GM12878 (cell line): Measurements from ENCODE around the gene CSTA. TPM values are rescaled to one million over a fixed set of nuclear protein-coding genes. Genes with fewer than 3 reads are reported as not detected.

Source experiments
- ASH2L ChIP-seq: fragments of 300-600, 200-600 bp; sonication (generic); IDR thresholded peaks from 2 replicates; pipeline ENCODE4 v1.6.1; 2017; ENCODE audit warnings: low read depth, mild to moderate bottlenecking, borderline replicate concordance
- ATF2 ChIP-seq: IDR thresholded peaks from 2 replicates; pipeline ENCODE4 v1.6.1; 2012; ENCODE audit warnings: low read length, inconsistent platforms
- BCL11A ChIP-seq: IDR thresholded peaks from 2 replicates; pipeline ENCODE4 v1.6.1; 2011; ENCODE audit warnings: low read depth, low read length
- CHD2 ChIP-seq: IDR thresholded peaks from 2 replicates; pipeline ENCODE4 v1.6.1; 2011; ENCODE audit warnings: low read depth, low read length, improper control_type of control experiment, borderline replicate concordance
- E2F8 ChIP-seq: fragments of 450-650 bp; IDR thresholded peaks from 2 replicates; pipeline ENCODE4 v1.6.1; 2018; ENCODE audit warnings: mild to moderate bottlenecking, low read depth, moderate library complexity; ENCODE audit not compliant: partially characterized antibody
- ETV6 ChIP-seq, 2 experiments: fragments of 450-650 bp in 1 of 2; IDR thresholded peaks in 1 of 2; conservative IDR thresholded peaks in 1 of 2; 2 replicates each; pipeline ENCODE4 v1.6.1; 2014; ENCODE audit warnings: antibody characterized with exemption in 1 of 2, borderline replicate concordance in 1 of 2, low read depth in 1 of 2, mild to moderate bottlenecking in 1 of 2, moderate library complexity in 1 of 2
- HDGF ChIP-seq: fragments of 450-650 bp; IDR thresholded peaks from 2 replicates; pipeline ENCODE4 v1.6.1; 2016; ENCODE audit warnings: antibody characterized with exemption
- IRF4 ChIP-seq: IDR thresholded peaks from 2 replicates; pipeline ENCODE4 v1.6.1; 2011; ENCODE audit warnings: low read depth, low read length
- JUND ChIP-seq: IDR thresholded peaks from 2 replicates; pipeline ENCODE4 v1.6.1; 2012; ENCODE audit warnings: low read depth, mild to moderate bottlenecking, low read length, improper control_type of control experiment, moderate library complexity
- KDM1A ChIP-seq: fragments of 200-600 bp; sonication (generic); IDR thresholded peaks from 2 replicates; pipeline ENCODE4 v1.6.1; 2016; ENCODE audit warnings: borderline replicate concordance
- MEF2A ChIP-seq: IDR thresholded peaks from 2 replicates; pipeline ENCODE4 v1.6.1; 2011; ENCODE audit warnings: low read depth, mild to moderate bottlenecking, low read length, moderate library complexity; ENCODE audit not compliant: insufficient read depth
- MEF2B ChIP-seq: fragments of 450-650 bp; IDR thresholded peaks from 2 replicates; pipeline ENCODE4 v1.6.1; 2018; ENCODE audit warnings: mild to moderate bottlenecking, moderate library complexity; ENCODE audit not compliant: partially characterized antibody, poor library complexity, severe bottlenecking
- MTA2 ChIP-seq: fragments of 450-650 bp; IDR thresholded peaks from 2 replicates; pipeline ENCODE4 v1.6.1; 2016; ENCODE audit warnings: low read depth, mild to moderate bottlenecking, moderate library complexity
- MTA3 ChIP-seq: IDR thresholded peaks from 2 replicates; pipeline ENCODE4 v1.6.1; 2012; ENCODE audit warnings: low read length, inconsistent platforms, borderline replicate concordance
- NR2F1 ChIP-seq: fragments of 450-650 bp; conservative IDR thresholded peaks from 2 replicates; pipeline ENCODE4 v1.6.1; 2017; ENCODE audit warnings: mild to moderate bottlenecking
- POLR2AphosphoS5 ChIP-seq: IDR thresholded peaks from 2 replicates; pipeline ENCODE4 v1.6.1; 2011; ENCODE audit warnings: mild to moderate bottlenecking, low read length, inconsistent platforms
- RCOR1 ChIP-seq: conservative IDR thresholded peaks from 2 replicates; pipeline ENCODE4 v1.6.1; 2012; ENCODE audit warnings: low read depth, low read length, improper control_type of control experiment
- SMC3 ChIP-seq: IDR thresholded peaks from 2 replicates; pipeline ENCODE4 v1.6.1; 2011; ENCODE audit warnings: low read length, improper control_type of control experiment, borderline replicate concordance
- ZNF592 ChIP-seq: fragments of 450-650 bp; IDR thresholded peaks from 2 replicates; pipeline ENCODE4 v1.6.1; 2017; ENCODE audit warnings: mild to moderate bottlenecking, moderate library complexity
- polyA plus RNA-seq, 11 experiments: library from polyadenylated mRNA; depleted of rRNA in 4 of 11; unstranded in 6 of 11; stranded (reverse) in 5 of 11; fragments of >200 nt; fragmentation: Nextera tagmentation in 4 of 11; fragmentation: Illumina TruSeq in 1 of 11; extraction: Ambion mirVana in 4 of 11; extraction: Trizol in 1 of 11; gene quantifications; 1 replicate in 1 of 11; 2 replicates in 10 of 11; pipeline versions ENCODE4 v1.2.1 to v1.2.3, GENCODE V29; 2011 to 2016; ENCODE audit warnings: inconsistent platforms in 2 of 11, missing spikeins in 2 of 11, low read depth in 1 of 11
- total RNA-seq, 4 experiments: library from RNA; depleted of rRNA in 3 of 4; stranded (reverse); fragments of >200 nt in 3 of 4; fragmentation: Illumina TruSeq in 1 of 4; extraction: Trizol in 1 of 4; gene quantifications; 2 replicates each; pipeline versions ENCODE4 v1.2.1 to v1.2.3, GENCODE V29; 2013 to 2021
- TF ChIP-seq, protein P1 (sequence below): fragments of 450-650 bp; formaldehyde crosslinking; IDR thresholded peaks from 2 replicates; pipeline ENCODE4 v1.4.0; 2022; ENCODE audit warnings: mild to moderate bottlenecking, moderate library complexity

The CSTA gene
- total and polyA plus RNA-seq, 10 of the 15 experiments (the other 5 are each of a cell fraction or from before 2014, with no cell fraction given) = 1.8 to 6.7 (median 3.4) TPM

- TF ChIP-seq, protein P1, sequence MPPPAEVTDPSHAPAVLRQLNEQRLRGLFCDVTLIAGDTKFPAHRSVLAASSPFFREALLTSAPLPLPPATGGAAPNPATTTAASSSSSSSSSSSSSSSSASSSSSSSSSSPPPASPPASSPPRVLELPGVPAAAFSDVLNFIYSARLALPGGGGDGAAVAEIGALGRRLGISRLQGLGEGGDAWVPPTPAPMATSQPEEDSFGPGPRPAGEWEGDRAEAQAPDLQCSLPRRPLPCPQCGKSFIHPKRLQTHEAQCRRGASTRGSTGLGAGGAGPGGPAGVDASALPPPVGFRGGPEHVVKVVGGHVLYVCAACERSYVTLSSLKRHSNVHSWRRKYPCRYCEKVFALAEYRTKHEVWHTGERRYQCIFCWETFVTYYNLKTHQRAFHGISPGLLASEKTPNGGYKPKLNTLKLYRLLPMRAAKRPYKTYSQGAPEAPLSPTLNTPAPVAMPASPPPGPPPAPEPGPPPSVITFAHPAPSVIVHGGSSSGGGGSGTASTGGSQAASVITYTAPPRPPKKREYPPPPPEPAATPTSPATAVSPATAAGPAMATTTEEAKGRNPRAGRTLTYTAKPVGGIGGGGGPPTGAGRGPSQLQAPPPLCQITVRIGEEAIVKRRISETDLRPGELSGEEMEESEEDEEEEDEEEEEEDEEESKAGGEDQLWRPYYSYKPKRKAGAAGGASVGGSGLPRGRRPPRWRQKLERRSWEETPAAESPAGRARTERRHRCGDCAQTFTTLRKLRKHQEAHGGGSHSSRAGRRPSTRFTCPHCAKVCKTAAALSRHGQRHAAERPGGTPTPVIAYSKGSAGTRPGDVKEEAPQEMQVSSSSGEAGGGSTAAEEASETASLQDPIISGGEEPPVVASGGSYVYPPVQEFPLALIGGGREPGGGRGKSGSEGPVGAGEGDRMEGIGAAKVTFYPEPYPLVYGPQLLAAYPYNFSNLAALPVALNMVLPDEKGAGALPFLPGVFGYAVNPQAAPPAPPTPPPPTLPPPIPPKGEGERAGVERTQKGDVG (CRISPR knock-in tag) = no peak
- TF ChIP-seq JUND = no peak
- no peak for TF ChIP-seq BCL11A
- no peak for TF ChIP-seq ATF2
- TF ChIP-seq HDGF = 0 out of 2 replicates have a peak, but pooled peaks have one; percentile 31
- TF ChIP-seq MTA2 = peak; percentile 63
- no peak for TF ChIP-seq KDM1A
- TF ChIP-seq MTA3 = no peak
- no peak for TF ChIP-seq ETV6 (conservative IDR thresholded peaks at IDR 0.05 in 1 of 2, IDR thresholded peaks at IDR 0.05 in 1 of 2; ENCODE audit: borderline replicate concordance in 1 of 2, low read depth in 1 of 2)
- TF ChIP-seq ASH2L = no peak
- no peak for TF ChIP-seq SMC3
- TF ChIP-seq POLR2AphosphoS5 = no peak
- TF ChIP-seq CHD2 = no peak
- no peak for TF ChIP-seq ZNF592
- TF ChIP-seq MEF2B = peak; percentile 8
- peak; percentile 81 for TF ChIP-seq NR2F1
- TF ChIP-seq IRF4 = no peak
- no peak for TF ChIP-seq RCOR1
- no peak for TF ChIP-seq MEF2A
- TF ChIP-seq E2F8 = no peak
These were observed 721 bp downstream of the CSTA start (continued) for GRCh38 chr3:122325769-122326168.
